ENCODE measurements around the gene ATM.

The ATM gene

GRCh38 chr11:108222574-108223347 lies at the start of gene ATM, which contains the start of gene NPAT:
TSS of gene ATM (plus strand) at chr11:108223067. CDS start at chr11:108227625, 4,558 bp downstream.
TSS of gene NPAT (minus strand) at chr11:108222638. CDS start at chr11:108222536, 102 bp downstream.
- DNase-seq, result peak; percentile 97

DNA sequence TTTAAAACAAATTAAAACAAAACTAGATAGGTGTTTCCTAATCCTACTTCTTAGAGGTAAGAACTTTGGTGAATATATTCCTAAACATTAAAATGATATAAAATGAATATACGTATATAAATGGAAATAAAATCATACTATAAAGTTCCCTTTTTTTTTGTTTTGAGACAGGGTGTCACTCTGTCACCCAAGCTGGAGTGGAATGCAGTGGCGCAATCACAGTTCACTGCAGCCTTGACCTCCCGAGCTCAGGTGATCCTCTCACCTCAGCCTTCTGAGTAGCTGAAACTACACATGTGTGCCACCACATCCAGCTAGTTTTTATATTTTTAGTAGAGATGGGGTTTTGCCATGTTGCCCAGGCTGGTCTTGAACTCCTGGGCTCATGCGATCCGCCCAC lies 45.3 kb upstream of the ATM start:
- no peak for DNase-seq

- DNase-seq, result no peak
These were observed 29.1 kb upstream of the ATM start for GRCh38 chr11:108193725-108194124.

DNA sequence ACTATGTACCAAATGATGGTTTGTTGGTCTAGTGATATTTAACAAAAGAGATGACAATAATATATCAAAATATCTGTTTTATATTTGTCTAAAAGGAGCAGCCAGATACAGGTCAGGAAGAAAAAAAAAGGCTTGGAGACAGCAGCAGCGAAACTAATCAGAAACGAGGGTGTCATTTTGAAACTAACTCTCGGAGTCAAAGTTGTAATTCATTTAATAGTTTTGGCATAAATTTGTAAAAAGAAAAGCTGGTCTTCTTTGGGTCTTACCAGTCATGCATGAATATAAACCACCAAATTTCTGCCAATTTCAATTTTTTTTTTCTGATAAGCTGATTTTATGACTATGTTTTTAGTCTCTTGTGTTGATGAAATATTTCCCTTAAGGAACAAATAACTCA lies 26.0 kb upstream of the ATM start:
- no peak for DNase-seq

- DNase-seq, result no peak
These were observed 25.5 kb upstream of the ATM start for GRCh38 chr11:108197351-108197750.

- no peak for DNase-seq
These were observed 24.0 kb upstream of the ATM start for GRCh38 chr11:108198833-108199232.

- no peak for DNase-seq
These were observed 23.2 kb upstream of the ATM start for GRCh38 chr11:108199446-108200321.

- no peak for DNase-seq
These were observed 19.8 kb upstream of the ATM start for GRCh38 chr11:108203075-108203474.

- DNase-seq, result no peak
These were observed 18.5 kb upstream of the ATM start for GRCh38 chr11:108204376-108204775.

GRCh38 chr11:108204929-108205499 lies 17.9 kb upstream of the ATM start:
- no peak for DNase-seq

GRCh38 chr11:108206171-108206570 lies 16.7 kb upstream of the ATM start:
- no peak for DNase-seq

DNA sequence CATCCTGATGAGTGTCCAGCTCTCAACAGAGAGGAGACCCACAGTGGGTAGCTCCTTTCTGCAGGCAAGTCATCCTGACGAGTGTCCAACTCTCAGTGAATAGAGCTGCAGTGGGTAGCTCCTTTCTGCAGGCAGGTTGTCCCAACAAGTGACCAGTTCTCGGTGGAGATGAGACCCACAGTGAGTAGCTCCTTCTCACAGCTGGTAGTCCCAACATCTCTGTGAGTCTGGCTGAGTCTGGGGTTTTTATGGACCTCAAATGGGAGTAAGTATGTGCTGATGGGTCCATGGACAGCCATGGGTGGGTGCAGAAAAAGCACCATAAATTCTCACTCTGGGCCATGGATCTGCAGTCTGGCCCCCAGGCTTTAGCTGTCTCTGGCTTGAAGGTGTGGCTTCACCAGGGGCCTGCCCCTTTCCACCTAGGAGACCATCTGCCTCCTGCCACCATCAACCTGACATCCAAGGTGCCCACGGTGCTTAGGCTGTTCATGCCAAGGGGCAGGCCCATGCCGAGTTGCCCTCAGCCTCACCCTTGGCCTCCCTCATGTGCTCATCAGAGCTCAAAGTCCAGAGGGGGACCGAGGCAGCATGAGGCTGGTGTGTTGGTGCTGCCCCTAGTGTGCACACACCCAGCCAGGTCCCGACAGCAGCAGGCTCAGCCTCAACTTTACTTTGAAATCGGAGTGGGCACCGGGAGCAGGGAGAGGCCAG lies 15.7 kb upstream of the ATM start:
- no peak for DNase-seq

DNA sequence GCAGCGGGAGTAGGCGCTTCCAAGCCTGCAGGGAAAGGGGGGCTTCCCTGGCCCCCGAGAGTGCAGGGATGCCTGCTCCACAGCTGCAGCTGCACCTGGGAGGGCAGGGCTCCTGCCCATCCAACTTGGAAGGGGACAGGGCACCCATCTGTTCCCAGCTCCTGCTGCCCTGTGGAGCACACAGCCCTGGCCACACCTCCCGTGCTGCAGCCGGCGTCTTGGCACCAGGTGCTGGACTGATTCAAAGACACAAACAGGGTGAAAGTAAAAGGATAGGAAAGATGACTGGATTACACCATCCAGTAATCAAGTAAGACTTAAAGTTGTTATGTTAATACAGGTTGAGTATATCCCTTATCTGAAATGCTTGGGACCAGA lies 15.2 kb upstream of the ATM start:
- DNase-seq, result no peak

DNA sequence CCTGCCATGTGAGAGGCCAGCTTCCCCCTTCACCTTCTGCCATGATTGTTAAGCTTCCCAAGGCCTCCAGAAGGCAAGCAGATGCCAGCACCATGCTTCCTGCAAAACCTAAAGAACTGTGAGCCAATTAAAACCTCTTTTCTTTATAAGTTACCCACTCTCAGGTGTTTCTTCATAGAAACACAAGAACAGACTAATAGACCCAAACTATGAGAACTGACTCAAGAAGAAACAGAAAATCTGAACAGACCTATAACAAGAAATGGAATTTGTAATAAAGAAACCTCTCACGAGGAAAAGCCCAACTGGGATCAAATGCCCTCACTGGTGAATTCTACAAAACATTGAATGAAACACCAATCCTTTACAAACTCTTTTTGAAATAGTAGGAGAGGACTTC lies 12.4 kb upstream of the ATM start:
- no peak for DNase-seq

GRCh38 chr11:108213784-108214183 lies 9.1 kb upstream of the ATM start:
- no peak for DNase-seq

DNA sequence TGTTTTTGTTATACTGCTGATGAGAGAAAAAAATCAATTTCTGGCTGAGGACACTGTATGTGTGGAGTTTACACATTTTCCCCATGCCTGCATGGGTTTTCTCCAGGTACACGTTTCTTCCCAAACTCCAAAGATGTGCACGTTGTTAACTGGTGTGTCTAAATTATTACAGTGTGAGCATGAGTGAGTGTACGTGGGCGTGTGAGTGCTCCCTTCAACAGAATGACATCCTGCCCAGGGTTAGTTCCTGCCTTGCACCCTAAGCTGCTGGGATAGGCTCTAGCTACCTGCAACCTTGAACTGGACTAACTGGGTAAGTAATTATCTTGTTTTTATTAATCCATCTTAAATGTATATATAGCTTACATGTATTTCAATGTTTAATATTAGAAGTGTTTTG lies 5.9 kb upstream of the ATM start:
- no peak for DNase-seq

DNA sequence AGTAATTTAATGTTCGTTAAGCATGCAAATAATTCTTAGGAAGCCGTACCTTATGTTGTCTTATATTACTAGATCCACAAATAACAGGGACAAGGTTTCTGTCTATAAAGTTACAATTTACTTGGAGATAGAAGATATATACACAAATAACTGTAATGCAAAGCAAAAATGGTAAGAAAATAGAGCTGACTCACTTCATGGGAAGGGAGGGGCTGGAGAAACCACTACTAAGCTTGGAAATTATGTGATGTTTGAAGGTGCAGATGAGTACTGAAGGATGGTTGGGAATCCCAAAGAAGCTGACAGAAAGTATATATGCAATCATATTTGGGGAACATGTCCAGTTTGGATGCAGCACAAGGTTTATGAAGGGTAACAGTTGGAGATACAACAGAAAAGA lies 4.4 kb upstream of the ATM start:
- DNase-seq, result no peak

DNA sequence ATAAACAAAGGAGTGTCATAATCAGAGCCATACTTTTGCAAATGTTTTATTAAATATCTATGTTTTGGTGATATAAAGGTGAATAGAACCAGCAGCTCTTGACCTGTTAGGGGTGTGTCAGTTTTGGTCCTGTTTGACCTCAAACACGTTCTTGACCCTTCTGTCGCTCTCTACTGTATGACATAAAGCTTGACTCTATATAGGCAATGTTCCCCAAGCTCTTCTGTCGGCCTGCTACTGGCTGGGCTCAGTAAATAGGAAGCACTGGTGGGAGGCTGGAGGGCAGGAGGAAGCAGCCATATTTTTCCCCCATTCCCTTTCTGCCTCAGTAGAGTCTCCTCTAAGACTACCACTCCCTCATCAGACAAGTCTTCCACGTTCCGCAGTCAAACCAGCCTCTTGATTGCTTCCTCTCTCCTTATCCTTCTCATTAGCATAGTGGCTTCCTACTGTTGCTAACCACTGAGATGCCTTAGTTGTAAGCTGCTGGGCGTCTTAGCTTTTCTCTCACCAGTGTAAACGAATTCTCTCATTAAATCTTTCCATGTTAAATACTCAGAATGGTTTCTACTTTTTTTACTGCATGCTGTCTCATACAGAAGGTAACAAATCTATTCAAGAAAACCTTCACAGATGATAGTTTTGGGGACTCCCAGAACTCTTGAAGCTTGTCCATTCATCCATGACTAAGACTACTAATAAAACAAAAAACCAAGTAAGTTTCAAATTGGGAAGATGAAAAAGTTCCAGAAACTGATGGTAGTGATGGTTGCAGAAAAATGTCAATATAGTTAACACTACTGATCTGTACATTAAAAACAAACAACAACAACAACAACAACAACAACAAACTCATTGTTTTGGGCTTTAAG lies 3.7 kb upstream of the ATM start:
- no peak for DNase-seq

DNA sequence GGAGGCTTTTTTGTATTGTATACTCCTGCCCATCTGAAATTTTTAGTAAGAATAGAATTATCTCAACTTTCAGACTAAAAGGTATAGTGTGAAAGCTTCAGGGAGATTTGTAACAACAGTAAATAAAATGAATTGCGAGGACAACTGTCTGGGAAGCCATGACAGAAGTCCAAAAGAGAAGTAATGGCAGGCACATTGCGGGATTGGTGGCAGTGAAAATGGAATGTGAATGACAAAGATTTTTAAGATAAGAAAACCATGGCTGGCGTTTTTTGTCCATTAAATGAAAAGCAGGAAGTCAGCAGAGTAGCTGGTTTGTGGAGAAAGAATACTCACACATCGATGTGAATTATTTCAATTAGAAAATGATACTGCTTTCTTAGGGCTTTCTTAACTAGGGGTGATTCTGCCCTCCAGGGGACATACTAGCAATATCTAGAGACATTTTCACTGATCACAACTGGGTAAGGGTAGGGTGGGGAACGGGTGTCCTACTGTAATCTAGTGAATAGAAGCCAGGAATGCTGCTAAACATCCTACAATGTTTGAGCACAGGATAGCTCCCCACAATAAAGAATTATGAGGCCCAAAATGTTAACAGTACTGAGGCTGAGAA lies 2.0 kb upstream of the ATM start:
- no peak for DNase-seq

DNA sequence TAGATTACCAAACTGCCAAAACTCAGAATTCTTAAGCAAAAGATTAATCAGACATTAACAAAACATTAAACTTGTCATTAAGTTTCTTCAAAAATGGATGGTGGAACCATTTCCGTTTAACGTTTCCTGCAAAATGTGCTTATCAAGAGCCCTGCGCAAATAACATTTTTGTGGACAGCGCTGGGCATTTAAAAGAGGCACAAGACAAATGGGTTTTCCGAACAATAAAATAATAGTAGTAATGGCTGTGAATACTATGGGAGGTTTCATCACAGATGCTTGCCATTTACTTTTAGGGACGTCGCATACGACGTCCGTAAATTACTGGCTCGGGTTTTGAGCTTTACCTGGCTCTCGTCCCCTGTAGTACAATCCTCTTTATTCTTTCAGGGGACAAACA lies 1.5 kb upstream of the ATM start:
- DNase-seq, result no peak

GRCh38 chr11:108221911-108222573 lies 825 bp upstream of the ATM start:
- DNase-seq, result no peak

Measured in NCI-H510A (cell line).